KMS-11 (cell line): ENCODE measurements around the gene APBA1.
"Not testable (repeated sequence)": the region's sequence is repeated elsewhere in the genome, so short reads cannot be mapped to it uniquely, and the experiment has no call there.

Experiments
- H2AFZ ChIP-seq: fragments of 200-600 bp; sonication (generic); 2 replicates; pipeline ENCODE4 v1.6.1; 2016; ENCODE audit warnings: antibody characterized with exemption, mixed run types, low read depth
- H3K27ac ChIP-seq: fragments of 200-600 bp; sonication (generic); 2 replicates; pipeline ENCODE4 v1.6.1; 2016; ENCODE audit warnings: mild to moderate bottlenecking, mixed run types
- H3K27me3 ChIP-seq: fragments of 200-600 bp; sonication (generic); 2 replicates; pipeline ENCODE4 v1.6.1; 2017; ENCODE audit warnings: mild to moderate bottlenecking, low read depth, mixed run types, moderate library complexity; ENCODE audit not compliant: insufficient read depth
- H3K36me3 ChIP-seq: fragments of 200-600 bp; sonication (generic); 2 replicates; pipeline ENCODE4 v1.6.1; 2017; ENCODE audit warnings: mild to moderate bottlenecking, mixed run types; ENCODE audit not compliant: insufficient read depth
- H3K4me1 ChIP-seq: fragments of 200-600 bp; sonication (generic); 2 replicates; pipeline ENCODE4 v1.6.1; 2016; ENCODE audit warnings: mild to moderate bottlenecking, low read depth, mixed run types; ENCODE audit not compliant: poor library complexity, severe bottlenecking
- H3K4me2 ChIP-seq: fragments of 200-600 bp; sonication (generic); 2 replicates; pipeline ENCODE4 v1.7.0; 2016; ENCODE audit warnings: mild to moderate bottlenecking, mixed run types
- H3K4me3 ChIP-seq: fragments of 200-600 bp; sonication (generic); IDR thresholded peaks from 2 replicates; pipeline ENCODE4 v1.6.1; 2017; ENCODE audit warnings: low read depth, low read length, mixed read lengths; ENCODE audit not compliant: insufficient read depth
- H3K79me2 ChIP-seq: fragments of 200-600 bp; sonication (generic); 2 replicates; pipeline ENCODE4 v1.6.1; 2016; ENCODE audit warnings: low read depth, mixed run types; ENCODE audit not compliant: insufficient read depth
- H3K9ac ChIP-seq: fragments of 200-600 bp; sonication (generic); 2 replicates; pipeline ENCODE4 v1.6.1; 2016; ENCODE audit warnings: mild to moderate bottlenecking, mixed run types
- H4K20me1 ChIP-seq: fragments of 200-600 bp; sonication (generic); 2 replicates; pipeline ENCODE4 v1.6.1; 2016; ENCODE audit warnings: mild to moderate bottlenecking, mixed run types; ENCODE audit not compliant: insufficient read depth
- TF ChIP-seq, protein P1 (sequence below): fragments of 200-600 bp; sonication (generic); conservative IDR thresholded peaks from 2 replicates; pipeline ENCODE4 v1.6.1; 2017; ENCODE audit warnings: low read depth, mild to moderate bottlenecking, antibody characterized with exemption, low read length, moderate library complexity, mixed read lengths

The APBA1 gene

DNA sequence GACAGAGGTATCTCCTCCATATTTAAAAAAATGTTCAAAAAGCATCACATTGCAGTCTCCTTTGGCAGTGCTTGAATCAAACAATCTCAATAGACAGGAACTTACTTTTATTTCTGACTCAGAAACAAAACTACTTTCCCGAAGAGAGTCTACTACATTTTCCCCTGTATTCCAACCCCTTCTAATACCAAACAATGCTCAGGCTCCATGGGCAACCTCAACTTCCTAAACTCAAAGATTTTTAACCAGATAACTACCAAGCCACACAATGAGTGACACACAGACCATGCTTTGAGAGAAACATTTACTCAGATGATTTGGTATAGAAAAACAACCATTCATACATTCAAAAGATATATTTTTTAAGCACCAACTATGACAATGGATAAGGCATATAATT lies 70.5 kb downstream of the APBA1 start:
- H3K4me2 ChIP-seq: no peak overlapping the region
- H3K4me1 ChIP-seq: peaks cover 35% of the 10 kb centered on the region
- H3K27me3 ChIP-seq: no peaks in the 10 kb centered on the region
- no peak overlapping the region for H2AFZ ChIP-seq
- TF ChIP-seq, protein P1, sequence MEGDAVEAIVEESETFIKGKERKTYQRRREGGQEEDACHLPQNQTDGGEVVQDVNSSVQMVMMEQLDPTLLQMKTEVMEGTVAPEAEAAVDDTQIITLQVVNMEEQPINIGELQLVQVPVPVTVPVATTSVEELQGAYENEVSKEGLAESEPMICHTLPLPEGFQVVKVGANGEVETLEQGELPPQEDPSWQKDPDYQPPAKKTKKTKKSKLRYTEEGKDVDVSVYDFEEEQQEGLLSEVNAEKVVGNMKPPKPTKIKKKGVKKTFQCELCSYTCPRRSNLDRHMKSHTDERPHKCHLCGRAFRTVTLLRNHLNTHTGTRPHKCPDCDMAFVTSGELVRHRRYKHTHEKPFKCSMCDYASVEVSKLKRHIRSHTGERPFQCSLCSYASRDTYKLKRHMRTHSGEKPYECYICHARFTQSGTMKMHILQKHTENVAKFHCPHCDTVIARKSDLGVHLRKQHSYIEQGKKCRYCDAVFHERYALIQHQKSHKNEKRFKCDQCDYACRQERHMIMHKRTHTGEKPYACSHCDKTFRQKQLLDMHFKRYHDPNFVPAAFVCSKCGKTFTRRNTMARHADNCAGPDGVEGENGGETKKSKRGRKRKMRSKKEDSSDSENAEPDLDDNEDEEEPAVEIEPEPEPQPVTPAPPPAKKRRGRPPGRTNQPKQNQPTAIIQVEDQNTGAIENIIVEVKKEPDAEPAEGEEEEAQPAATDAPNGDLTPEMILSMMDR: no peak
- H3K27ac ChIP-seq: no peak overlapping the region
- H3K36me3 ChIP-seq: no peaks in the 10 kb centered on the region
- H4K20me1 ChIP-seq: no peaks in the 10 kb centered on the region
- no peak overlapping the region for H3K9ac ChIP-seq
- H3K4me3 ChIP-seq: no peak overlapping the region
- no peaks in the 10 kb centered on the region for H3K79me2 ChIP-seq

DNA sequence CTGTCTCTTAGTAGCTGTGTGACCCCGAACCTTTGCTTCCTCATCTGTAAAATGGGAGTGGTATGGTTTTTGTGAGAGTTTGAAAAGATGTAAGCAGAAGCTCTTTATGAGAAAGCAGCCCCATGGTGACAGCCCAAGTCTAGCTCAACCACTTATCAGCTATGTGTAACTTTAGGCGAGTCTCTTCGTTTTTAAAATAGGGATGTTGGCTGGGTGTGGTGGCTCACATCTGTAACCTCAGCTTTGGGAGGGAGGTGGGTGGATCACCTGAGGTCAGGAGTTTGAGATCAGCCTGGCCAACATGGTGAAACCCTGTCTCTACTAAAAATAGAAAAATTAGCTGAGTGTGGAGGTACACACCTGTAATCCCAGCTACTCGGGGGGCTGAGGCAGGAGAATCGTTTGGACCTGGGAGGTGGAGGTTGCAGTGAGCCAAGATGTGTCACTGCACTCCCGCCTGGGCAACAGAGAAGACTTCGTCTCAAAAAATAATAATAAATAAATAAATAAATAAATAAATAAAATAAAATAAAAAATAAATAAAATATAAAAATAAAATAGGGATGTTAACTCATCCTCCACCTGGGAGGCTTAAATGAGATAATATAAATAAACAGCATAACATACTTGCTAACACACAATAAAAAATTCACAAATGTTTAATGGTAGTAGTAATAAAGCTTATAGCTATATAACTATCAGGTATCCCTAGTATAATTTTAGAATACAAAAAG lies 71.7 kb downstream of the APBA1 start:
- H2AFZ ChIP-seq: no peak overlapping the region
- H3K4me3 ChIP-seq: no peak overlapping the region
- TF ChIP-seq, protein P1: no peak

DNA sequence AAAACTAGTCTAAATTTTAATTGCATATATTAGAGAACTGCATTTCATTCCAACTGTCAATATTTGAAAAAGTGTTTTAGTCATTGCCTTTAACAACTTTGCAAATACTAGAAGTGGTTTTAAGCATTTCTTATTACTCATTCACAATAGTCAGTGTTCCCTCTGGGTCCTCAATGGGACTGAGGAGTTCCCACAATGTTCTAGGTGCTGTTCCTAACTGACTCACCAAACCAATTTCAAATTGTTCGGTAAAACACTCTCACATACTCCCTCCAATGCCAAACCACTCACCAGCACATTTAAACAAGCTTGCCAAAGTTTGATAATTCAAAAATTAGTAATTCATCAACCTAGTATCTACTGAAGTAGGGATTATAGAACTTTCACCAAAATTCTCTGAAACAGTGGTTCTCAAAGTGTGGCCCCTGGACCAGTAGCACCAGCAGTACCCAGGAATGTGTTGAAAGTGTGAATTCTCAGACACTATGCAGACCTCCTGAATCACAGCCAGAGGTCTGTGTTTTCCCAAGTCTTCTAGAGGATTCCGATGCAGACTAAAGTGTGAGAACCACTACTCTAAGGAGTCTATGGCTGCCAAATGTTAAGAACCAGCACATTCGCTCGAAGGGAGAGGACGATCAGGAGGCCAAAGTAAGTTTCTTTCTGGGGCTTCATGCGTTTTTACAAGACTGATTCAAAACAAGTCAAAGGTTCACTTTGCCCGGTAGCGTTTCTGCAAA lies 72.8 kb downstream of the APBA1 start:
- H3K36me3 ChIP-seq: no peaks in the 10 kb centered on the region
- no peaks in the 10 kb centered on the region for H3K27me3 ChIP-seq
- no peak overlapping the region for H3K27ac ChIP-seq
- H4K20me1 ChIP-seq: no peaks in the 10 kb centered on the region
- H3K4me3 ChIP-seq: no peak overlapping the region
- TF ChIP-seq, protein P1: no peak
- no peaks in the 10 kb centered on the region for H3K79me2 ChIP-seq
- H2AFZ ChIP-seq: no peak overlapping the region
- H3K4me1 ChIP-seq: peaks cover 20% of the 10 kb centered on the region
- H3K9ac ChIP-seq: no peak overlapping the region
- H3K4me2 ChIP-seq: no peak overlapping the region

More for the DNA sequence above, 71.7 kb downstream of the APBA1 start:
- H3K27ac ChIP-seq: no peak overlapping the region
- no peak overlapping the region for H3K4me2 ChIP-seq
- no peaks in the 10 kb centered on the region for H3K79me2 ChIP-seq
- no peaks in the 10 kb centered on the region for H3K27me3 ChIP-seq
- H4K20me1 ChIP-seq: no peaks in the 10 kb centered on the region
- H3K36me3 ChIP-seq: no peaks in the 10 kb centered on the region
- no peak overlapping the region for H3K9ac ChIP-seq
- H3K4me1 ChIP-seq: peaks cover 30% of the 10 kb centered on the region

DNA sequence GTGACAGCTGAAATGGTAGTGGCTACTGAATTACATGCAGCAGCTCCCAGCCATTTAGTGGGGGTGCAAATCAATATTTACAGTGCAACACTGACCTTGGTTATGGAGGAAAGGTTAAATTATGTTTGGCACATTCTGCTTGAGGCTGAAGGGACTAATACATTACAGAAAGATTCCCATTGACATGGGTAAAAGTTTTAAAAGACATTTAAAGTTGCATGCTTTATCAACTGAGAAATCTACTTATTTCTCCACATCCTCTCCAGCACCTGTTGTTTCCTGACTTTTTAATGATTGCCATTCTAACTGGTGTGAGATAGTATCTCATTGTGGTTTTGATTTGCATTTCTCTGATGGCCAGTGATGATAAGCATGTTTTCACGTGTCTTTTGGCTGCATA lies 75.3 kb downstream of the APBA1 start:
- H3K27ac ChIP-seq, H3K4me3 ChIP-seq, H3K79me2 ChIP-seq, H2AFZ ChIP-seq, H3K4me2 ChIP-seq, H3K27me3 ChIP-seq, H3K9ac ChIP-seq, H4K20me1 ChIP-seq, H3K36me3 ChIP-seq: not testable (repeated sequence)
- peaks cover 20% of the 10 kb centered on the region for H3K4me1 ChIP-seq

DNA sequence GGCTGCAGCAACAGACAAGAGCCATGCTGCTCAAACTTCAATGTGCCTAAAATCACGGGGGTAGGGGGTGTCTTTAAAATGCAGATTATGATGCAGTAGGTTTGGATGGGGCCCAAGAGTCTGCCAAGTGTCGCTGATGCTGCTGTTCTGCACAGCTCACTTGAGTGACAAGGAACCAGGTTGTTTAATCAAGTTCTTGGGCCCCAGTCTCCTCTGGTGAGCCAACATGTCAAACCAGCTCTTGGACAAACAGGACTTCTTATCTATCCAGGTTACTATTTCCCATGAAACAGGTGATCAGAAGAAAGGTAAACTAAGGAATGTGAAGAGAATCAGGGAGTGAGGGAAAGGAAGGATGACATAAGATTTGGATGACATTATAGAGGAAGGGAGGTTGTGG lies 78.0 kb downstream of the APBA1 start:
- Histone ChIP-seq H3K27me3 (no peaks in the 10 kb centered on the region), H3K79me2 (no peaks in the 10 kb centered on the region), H3K4me3 (no peak overlapping the region), H3K4me2 (no peak overlapping the region), H3K9ac (no peak overlapping the region), H3K4me1 (peaks cover 7% of the 10 kb centered on the region), H2AFZ (no peak overlapping the region), H4K20me1 (no peaks in the 10 kb centered on the region), H3K27ac (no peak overlapping the region), H3K36me3 (no peaks in the 10 kb centered on the region)
- TF ChIP-seq, protein P1: no peak
